ENCODE data around the gene MYO18B. TPM values are rescaled to one million over a fixed set of nuclear protein-coding genes. Genes with fewer than 3 reads are reported as not detected.

MYO18B gene
- total RNA-seq, 2 donors from 2014 or later: 0.12 to 0.65 TPM

GRCh38 chr22:25835348-25835747 is 93.4 kb downstream of the MYO18B start:
- no peaks in the 10 kb centered on the region for H3K9me3 ChIP-seq (ENCODE audit: control insufficient read depth, low read length, poor library complexity, severe bottlenecking)

GRCh38 chr22:25837288-25837900 is 95.4 kb downstream of the MYO18B start:
- Mint-ChIP-seq H3K27me3 (peaks cover 31% of the 10 kb centered on the region), H3K27ac (no peak overlapping the region), H3K4me1 (no peaks in the 10 kb centered on the region), H3K36me3 (ENCODE audit: low read depth) (no peaks in the 10 kb centered on the region), H3K4me3 (no peak overlapping the region)
- no peaks in the 10 kb centered on the region for H3K9me3 ChIP-seq (ENCODE audit: control insufficient read depth, low read length, poor library complexity, severe bottlenecking)
- ATAC-seq (no peak), DNase-seq (no peak)

More at GRCh38 chr22:25835348-25835747, 93.4 kb downstream of the MYO18B start:
- peaks cover 23% of the 10 kb centered on the region for H3K27me3 Mint-ChIP-seq
- no peak overlapping the region for H3K4me3 Mint-ChIP-seq
- H3K27ac Mint-ChIP-seq: no peak overlapping the region
- H3K4me1 Mint-ChIP-seq: no peaks in the 10 kb centered on the region
- H3K36me3 Mint-ChIP-seq (ENCODE audit: low read depth): no peaks in the 10 kb centered on the region
- ATAC-seq (no peak), DNase-seq (no peak)

- H3K36me3 Mint-ChIP-seq (ENCODE audit: low read depth): no peaks in the 10 kb centered on the region
- DNase-seq: no peak
- H3K27ac Mint-ChIP-seq: no peak overlapping the region
- no peaks in the 10 kb centered on the region for H3K9me3 ChIP-seq (ENCODE audit: control insufficient read depth, low read length, poor library complexity, severe bottlenecking)
- no peak overlapping the region for H3K4me3 Mint-ChIP-seq
- ATAC-seq: no peak
- H3K4me1 Mint-ChIP-seq: no peaks in the 10 kb centered on the region
- H3K27me3 Mint-ChIP-seq: peaks cover 30% of the 10 kb centered on the region
These were observed 97.2 kb downstream of the MYO18B start for GRCh38 chr22:25838960-25839741.

GRCh38 chr22:25839755-25840154 is 97.8 kb downstream of the MYO18B start:
- peaks cover 24% of the 10 kb centered on the region for H3K27me3 Mint-ChIP-seq
- no peaks in the 10 kb centered on the region for H3K4me1 Mint-ChIP-seq
- H3K4me3 Mint-ChIP-seq: no peak overlapping the region

GRCh38 chr22:25840167-25840566 is 98.2 kb downstream of the MYO18B start:
- ATAC-seq: no peak
- Mint-ChIP-seq H3K4me1 (no peaks in the 10 kb centered on the region), H3K36me3 (ENCODE audit: low read depth) (no peaks in the 10 kb centered on the region), H3K27ac (no peak overlapping the region), H3K4me3 (no peak overlapping the region), H3K27me3 (peaks cover 20% of the 10 kb centered on the region)
- no peak for DNase-seq
- H3K9me3 ChIP-seq (ENCODE audit: control insufficient read depth, low read length, poor library complexity, severe bottlenecking): no peaks in the 10 kb centered on the region

More at GRCh38 chr22:25839755-25840154, 97.8 kb downstream of the MYO18B start:
- no peak overlapping the region for H3K27ac Mint-ChIP-seq
- ATAC-seq: no peak
- H3K9me3 ChIP-seq (ENCODE audit: control insufficient read depth, low read length, poor library complexity, severe bottlenecking): no peaks in the 10 kb centered on the region
- H3K36me3 Mint-ChIP-seq (ENCODE audit: low read depth): no peaks in the 10 kb centered on the region
- DNase-seq: no peak

- Mint-ChIP-seq H3K27me3 (peaks cover 18% of the 10 kb centered on the region), H3K27ac (no peak overlapping the region), H3K4me3 (no peak overlapping the region), H3K4me1 (no peaks in the 10 kb centered on the region), H3K36me3 (ENCODE audit: low read depth) (no peaks in the 10 kb centered on the region)
- DNase-seq: no peak
- H3K9me3 ChIP-seq (ENCODE audit: control insufficient read depth, low read length, poor library complexity, severe bottlenecking): no peaks in the 10 kb centered on the region
- ATAC-seq: no peak
These were observed 98.9 kb downstream of the MYO18B start for GRCh38 chr22:25840891-25841290.

- H3K27me3 Mint-ChIP-seq: peaks cover 12% of the 10 kb centered on the region
- no peak overlapping the region for H3K27ac Mint-ChIP-seq
- no peaks in the 10 kb centered on the region for H3K4me1 Mint-ChIP-seq
- H3K36me3 Mint-ChIP-seq (ENCODE audit: low read depth): no peaks in the 10 kb centered on the region
- no peak overlapping the region for H3K4me3 Mint-ChIP-seq
- no peaks in the 10 kb centered on the region for H3K9me3 ChIP-seq (ENCODE audit: control insufficient read depth, low read length, poor library complexity, severe bottlenecking)
- no peak for ATAC-seq
- DNase-seq: no peak
These were observed 99.8 kb downstream of the MYO18B start for GRCh38 chr22:25841775-25842174.

- H3K9me3 ChIP-seq (ENCODE audit: control insufficient read depth, low read length, poor library complexity, severe bottlenecking): no peaks in the 10 kb centered on the region
- Mint-ChIP-seq H3K36me3 (ENCODE audit: low read depth) (no peaks in the 10 kb centered on the region), H3K27ac (no peak overlapping the region), H3K27me3 (peaks cover 17% of the 10 kb centered on the region), H3K4me1 (no peaks in the 10 kb centered on the region), H3K4me3 (no peak overlapping the region)
- no peak for ATAC-seq
- DNase-seq: no peak
These were observed 101.8 kb downstream of the MYO18B start for GRCh38 chr22:25843660-25844405.

- Mint-ChIP-seq H3K36me3 (ENCODE audit: low read depth) (no peaks in the 10 kb centered on the region), H3K4me1 (no peaks in the 10 kb centered on the region), H3K4me3 (no peak overlapping the region), H3K27me3 (peaks cover 17% of the 10 kb centered on the region), H3K27ac (no peak overlapping the region)
- DNase-seq: no peak
- ATAC-seq: no peak
- H3K9me3 ChIP-seq (ENCODE audit: control insufficient read depth, low read length, poor library complexity, severe bottlenecking): no peaks in the 10 kb centered on the region
These were observed 102.6 kb downstream of the MYO18B start for GRCh38 chr22:25844601-25845000.

GRCh38 chr22:25845985-25846745 is 104.2 kb downstream of the MYO18B start:
- DNase-seq: no peak

GRCh38 chr22:25847451-25847850 is 105.5 kb downstream of the MYO18B start:
- no peaks in the 10 kb centered on the region for H3K4me1 Mint-ChIP-seq
- DNase-seq (no peak), ATAC-seq (no peak)
- H3K27ac Mint-ChIP-seq: no peak overlapping the region
- H3K27me3 Mint-ChIP-seq: peaks cover 10% of the 10 kb centered on the region
- no peaks in the 10 kb centered on the region for H3K9me3 ChIP-seq (ENCODE audit: control insufficient read depth, low read length, poor library complexity, severe bottlenecking)
- H3K4me3 Mint-ChIP-seq: no peak overlapping the region
- no peaks in the 10 kb centered on the region for H3K36me3 Mint-ChIP-seq (ENCODE audit: low read depth)

More at GRCh38 chr22:25845985-25846745, 104.2 kb downstream of the MYO18B start:
- H3K27ac Mint-ChIP-seq: no peak overlapping the region
- ATAC-seq: no peak
- H3K4me1 Mint-ChIP-seq: no peaks in the 10 kb centered on the region
- H3K4me3 Mint-ChIP-seq: no peak overlapping the region
- H3K9me3 ChIP-seq (ENCODE audit: control insufficient read depth, low read length, poor library complexity, severe bottlenecking): no peaks in the 10 kb centered on the region
- peaks cover 5% of the 10 kb centered on the region for H3K27me3 Mint-ChIP-seq
- H3K36me3 Mint-ChIP-seq (ENCODE audit: low read depth): no peaks in the 10 kb centered on the region

GRCh38 chr22:25848954-25849353 is 107.0 kb downstream of the MYO18B start:
- H3K4me3 Mint-ChIP-seq: no peak overlapping the region
- no peak for DNase-seq

GRCh38 chr22:25849522-25849921 is 107.5 kb downstream of the MYO18B start:
- peaks cover 10% of the 10 kb centered on the region for H3K27me3 Mint-ChIP-seq
- no peak overlapping the region for H3K4me3 Mint-ChIP-seq
- no peaks in the 10 kb centered on the region for H3K4me1 Mint-ChIP-seq
- H3K36me3 Mint-ChIP-seq (ENCODE audit: low read depth): no peaks in the 10 kb centered on the region
- H3K27ac Mint-ChIP-seq: no peak overlapping the region
- no peak for ATAC-seq
- H3K9me3 ChIP-seq (ENCODE audit: control insufficient read depth, low read length, poor library complexity, severe bottlenecking): no peaks in the 10 kb centered on the region
- DNase-seq: no peak

More at GRCh38 chr22:25848954-25849353, 107.0 kb downstream of the MYO18B start:
- H3K9me3 ChIP-seq (ENCODE audit: control insufficient read depth, low read length, poor library complexity, severe bottlenecking): no peaks in the 10 kb centered on the region
- Mint-ChIP-seq H3K36me3 (ENCODE audit: low read depth) (no peaks in the 10 kb centered on the region), H3K27ac (no peak overlapping the region), H3K27me3 (peaks cover 10% of the 10 kb centered on the region), H3K4me1 (no peaks in the 10 kb centered on the region)
- no peak for ATAC-seq
